Effector CD4-positive, alpha-beta T cell (primary cell): ENCODE results near the gene UGT2B15. TPM values are rescaled to one million over a fixed set of nuclear protein-coding genes. Genes with fewer than 3 reads are reported as not detected.
"Not testable (repeated sequence)": the region's sequence is repeated elsewhere in the genome, so short reads cannot be mapped to it uniquely, and the experiment has no call there.

Experiments
- DNase-seq: peaks from one replicate; pipeline ENCODE4 v3.0.0-alpha.2; 2020
- total RNA-seq: gene quantifications from one replicate; lab custom pipeline; 2026; lab: John Stamatoyannopoulos, UW

Gene UGT2B15
- not detected for total RNA-seq

DNA sequence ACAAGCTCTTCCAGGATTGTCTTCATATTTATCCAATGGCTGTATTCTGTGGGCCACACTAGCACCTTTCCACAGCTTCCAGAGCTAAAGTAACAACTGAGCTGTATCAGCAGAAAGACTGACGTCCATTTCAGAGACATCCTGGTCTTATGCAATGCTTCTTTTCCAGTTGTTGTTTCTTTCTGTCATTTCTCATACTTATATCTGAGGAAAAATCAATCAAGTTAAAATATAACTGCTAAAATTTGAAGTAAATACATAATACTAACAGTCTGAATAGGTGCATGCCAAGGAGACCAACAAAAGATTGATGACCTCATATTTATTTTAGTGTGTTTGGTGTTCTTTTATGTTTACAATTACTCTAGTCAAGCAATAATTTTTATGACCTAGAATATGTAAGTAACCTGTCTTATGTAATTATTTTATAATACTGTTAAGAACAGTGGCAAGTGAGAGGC is at the start of gene UGT2B15:
TSS of gene UGT2B15 (minus strand) at position 174 of the 461 bp plus-strand sequence. CDS start at position 140, 34 bp downstream.
- not testable (repeated sequence) for DNase-seq

GRCh38 chr4:68719075-68719473 is 48.6 kb upstream of the UGT2B15 start:
- DNase-seq, result no peak

DNA sequence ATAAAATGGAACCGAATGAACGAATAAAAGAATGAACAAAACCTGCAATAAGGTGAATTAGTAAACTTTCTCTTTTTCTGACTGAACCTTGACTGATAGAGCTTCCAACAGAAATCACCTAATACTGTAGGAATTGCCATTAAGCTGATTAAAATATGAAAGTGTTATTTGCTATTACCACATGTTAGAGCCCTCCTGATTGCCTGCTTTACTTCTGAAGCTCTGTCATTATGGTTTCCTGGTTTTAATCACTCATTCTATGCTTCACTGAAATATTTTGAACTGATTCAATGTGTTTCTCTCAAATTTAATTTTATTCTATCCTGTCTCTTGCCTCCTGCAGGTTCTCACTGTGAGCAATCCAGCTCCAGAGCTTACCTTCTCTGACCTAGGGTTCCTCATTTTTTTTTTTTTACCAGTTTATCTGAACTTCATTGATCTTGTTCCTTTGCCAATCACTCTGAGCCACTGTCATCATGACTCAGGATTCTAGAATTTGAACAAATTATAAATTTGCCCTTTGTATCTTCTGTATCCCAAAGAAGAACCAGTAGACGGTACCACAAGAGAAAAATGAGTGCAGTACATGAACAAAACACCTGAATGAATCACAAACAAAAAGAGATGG is 48.1 kb upstream of the UGT2B15 start:
- DNase-seq, result no peak

GRCh38 chr4:68717999-68718398 is 47.5 kb upstream of the UGT2B15 start:
- no peak for DNase-seq

GRCh38 chr4:68714400-68714799 is 43.9 kb upstream of the UGT2B15 start:
- no peak for DNase-seq

- no peak for DNase-seq
Measured at GRCh38 chr4:68712207-68712606, 41.8 kb upstream of the UGT2B15 start.

DNA sequence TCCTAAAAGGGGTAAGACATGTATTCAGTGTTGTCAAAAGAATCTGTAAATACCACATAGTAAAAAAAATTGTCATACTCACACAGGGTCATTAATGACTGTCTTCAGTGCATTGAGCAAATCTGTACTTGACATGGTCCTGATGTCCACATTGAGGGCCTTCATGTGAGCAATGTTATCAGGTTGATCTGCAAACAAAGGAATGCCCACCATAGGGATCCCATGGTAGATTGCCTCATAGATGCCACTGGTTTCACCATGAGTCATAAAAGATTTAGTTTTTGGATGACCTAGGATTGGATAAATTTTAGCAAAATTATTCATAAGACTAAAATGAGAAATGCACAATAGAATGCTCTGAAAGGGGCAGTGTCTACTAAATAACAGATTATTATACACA is 38.1 kb upstream of the UGT2B15 start:
- no peak for DNase-seq

DNA sequence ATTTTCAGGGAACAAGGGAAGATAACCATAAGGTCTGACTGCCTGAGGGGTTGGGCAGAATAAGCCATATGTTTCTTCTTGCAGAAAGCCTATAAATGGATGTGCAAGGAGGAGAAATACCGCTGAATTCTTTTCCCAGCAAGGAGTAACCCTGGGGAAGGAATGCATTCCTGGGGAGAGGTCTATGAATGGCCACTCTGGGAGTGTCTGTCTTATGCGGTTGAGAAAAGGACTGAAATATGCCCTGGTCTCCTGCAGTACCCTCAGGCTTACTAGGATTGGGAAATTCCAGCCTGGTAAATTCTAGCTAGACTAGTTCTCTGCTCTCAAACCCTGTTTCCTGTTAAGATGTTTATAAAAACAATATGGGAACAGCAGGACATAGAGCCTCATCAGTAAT is 32.7 kb upstream of the UGT2B15 start:
- not testable (repeated sequence) for DNase-seq

DNA sequence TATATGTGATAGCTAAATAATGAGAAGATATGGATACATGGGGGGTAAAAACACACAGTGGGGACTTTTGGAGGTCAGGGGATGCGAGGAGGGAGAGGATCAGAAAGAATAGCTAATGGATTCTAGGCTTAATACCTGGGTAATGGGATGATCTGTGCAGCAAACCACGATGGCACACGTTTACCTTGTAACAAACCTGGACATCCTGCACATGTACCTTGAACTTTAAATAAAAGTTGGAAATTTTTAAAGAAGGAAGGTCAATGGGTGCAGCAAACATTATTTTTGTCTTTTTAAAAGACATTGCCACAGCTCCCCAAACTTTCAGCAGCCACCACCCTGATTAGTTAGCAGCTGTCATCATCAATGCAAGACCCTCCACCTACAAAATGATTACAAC is 29.7 kb upstream of the UGT2B15 start:
- DNase-seq, result no peak

- DNase-seq, result no peak
Measured at GRCh38 chr4:68693325-68694075, 23.0 kb upstream of the UGT2B15 start.

DNA sequence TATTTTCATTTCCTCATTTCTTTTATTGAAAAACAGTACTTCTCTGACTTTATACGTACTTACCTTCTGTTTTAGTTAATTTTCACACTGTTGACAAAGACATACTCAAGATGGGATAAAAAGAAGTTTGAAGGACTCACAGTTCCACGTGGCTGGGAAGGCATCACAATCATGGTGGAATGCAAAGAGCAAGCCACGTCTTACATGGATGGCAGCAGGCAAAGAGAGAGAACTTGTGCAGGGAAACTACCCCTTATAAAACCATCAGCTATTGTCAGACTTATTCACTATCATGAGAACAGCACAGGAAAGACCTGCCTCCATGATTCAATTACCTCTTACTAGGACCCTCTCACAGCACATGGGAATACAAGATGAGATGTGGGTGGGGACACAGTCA is 20.7 kb upstream of the UGT2B15 start:
- DNase-seq, result no peak

DNA sequence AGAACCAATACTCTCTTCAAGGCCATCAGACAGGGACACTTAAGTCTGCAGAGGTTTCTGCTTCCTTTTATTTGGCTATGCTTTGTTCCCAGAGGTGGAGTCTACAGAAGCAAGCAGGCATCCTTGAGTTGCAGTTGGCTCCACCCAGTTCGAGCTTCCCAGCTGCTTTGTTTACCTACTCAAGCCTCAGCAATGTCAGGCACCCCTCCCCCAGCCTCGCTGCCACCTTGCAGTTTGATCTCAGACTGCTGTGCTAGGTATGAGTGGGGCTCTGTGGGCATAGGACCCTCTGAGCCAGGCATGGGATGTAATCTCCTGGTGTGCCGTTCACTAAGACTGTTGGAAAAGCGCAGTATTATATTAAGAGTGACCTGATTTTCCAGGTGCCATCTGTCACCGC is 12.6 kb upstream of the UGT2B15 start:
- no peak for DNase-seq

- not testable (repeated sequence) for DNase-seq
Measured at GRCh38 chr4:68681298-68681697, 10.8 kb upstream of the UGT2B15 start.

DNA sequence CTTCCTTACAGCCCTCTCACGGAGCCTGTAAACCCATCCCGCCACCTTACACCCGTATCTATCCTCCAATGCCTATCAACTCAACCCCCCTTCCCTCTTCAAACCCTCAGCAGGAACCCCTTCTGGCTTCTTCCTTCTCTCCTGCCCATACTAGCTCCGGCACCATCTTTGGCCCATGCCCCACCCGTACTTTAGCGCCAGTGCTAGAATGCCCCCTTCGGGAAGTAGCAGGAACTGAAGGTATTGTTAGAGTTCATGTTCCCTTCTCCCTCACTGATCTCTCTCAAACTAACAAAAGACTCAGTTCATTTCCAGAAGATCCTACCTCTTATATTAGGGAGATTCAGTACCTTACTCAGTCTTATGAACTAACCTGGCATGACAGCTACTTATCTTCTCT is 2.7 kb upstream of the UGT2B15 start:
- DNase-seq, result no peak

GRCh38 chr4:68671217-68671616 is 765 bp upstream of the UGT2B15 start:
- DNase-seq, result not testable (repeated sequence)

DNA sequence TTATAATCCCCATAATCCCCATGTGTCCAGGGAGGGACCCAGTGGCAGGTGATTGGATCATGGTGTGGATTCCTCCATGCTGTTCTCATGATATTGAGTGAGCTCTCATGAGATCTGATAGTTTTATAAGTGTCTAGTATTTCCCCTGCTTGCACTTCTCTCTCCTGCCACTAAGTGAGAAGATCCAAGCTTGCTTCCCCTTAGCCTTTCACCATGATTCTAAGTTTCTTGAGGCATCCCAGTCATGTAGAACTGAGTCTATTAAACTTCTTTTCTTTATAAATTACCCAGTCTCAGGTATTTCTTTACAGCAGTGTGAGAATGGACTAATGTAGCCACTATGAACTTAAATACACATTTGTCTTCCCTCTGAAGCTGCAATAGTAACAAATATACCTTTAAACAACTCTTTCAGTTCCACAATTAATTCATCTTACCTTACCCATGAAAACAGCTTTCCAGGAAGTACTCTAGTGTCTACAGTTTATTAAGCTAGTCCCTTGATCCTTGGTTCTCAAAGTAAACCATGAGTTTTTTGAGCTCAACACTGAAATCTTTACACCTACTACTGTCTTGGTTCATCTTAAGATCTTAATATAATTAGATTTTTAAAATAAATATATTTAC is 1.8 kb downstream of the UGT2B15 start:
- not testable (repeated sequence) for DNase-seq

- DNase-seq, result not testable (repeated sequence)
Measured at GRCh38 chr4:68667551-68667950, 2.9 kb downstream of the UGT2B15 start.

DNA sequence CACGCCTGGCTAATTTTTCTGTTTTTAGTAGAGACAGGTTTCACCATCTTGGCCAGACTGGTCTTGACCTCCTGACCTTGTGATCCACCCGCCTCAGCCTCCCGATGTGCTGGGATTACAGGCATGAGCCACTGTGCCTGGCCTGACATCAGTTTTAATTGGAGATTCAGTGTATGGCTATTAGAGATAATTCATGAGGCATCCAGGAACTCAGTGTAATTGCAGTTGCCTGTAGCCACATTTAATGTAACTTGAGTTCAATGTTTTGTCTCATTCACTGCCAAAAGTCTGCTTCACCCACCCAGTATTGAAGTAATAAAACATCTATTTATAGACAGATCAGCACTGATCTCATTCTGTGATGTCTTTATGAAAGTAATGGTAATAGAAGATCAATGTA is 5.7 kb downstream of the UGT2B15 start:
- not testable (repeated sequence) for DNase-seq

DNA sequence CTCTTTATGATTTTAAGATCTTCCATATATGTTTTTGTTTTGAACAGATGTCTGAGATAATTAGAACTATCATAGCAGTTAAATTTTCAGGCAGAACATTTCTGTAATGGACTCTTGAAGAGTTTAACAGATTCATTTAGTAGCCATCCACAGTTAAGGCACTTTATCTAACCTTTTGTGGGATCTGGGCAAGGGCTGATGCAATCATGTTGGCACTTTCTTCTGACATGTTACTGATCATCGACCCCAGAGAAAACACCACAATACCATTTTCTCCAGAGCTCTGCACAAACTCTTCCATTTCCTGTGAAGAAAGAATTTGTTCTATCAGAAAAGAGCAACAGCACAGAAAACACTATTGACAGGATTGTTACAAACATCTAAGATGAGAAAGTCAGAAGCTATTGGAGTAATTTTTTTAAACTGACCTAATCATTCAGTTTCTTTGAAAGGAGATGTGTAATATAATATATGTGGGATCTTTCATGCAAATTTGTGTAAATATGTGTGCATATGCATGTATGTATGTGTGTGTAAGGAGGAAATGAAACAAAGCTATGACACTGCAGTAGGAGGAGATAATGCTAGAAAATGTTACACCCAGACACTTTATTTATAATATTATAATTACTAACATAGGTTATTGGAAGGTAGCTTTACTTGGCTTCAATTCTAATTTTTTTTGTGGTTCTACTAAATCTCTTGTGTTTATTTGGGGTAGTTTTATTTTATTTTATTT is 7.4 kb downstream of the UGT2B15 start:
- DNase-seq, result not testable (repeated sequence)

GRCh38 chr4:68658672-68659071 is 11.8 kb downstream of the UGT2B15 start:
- no peak for DNase-seq

DNA sequence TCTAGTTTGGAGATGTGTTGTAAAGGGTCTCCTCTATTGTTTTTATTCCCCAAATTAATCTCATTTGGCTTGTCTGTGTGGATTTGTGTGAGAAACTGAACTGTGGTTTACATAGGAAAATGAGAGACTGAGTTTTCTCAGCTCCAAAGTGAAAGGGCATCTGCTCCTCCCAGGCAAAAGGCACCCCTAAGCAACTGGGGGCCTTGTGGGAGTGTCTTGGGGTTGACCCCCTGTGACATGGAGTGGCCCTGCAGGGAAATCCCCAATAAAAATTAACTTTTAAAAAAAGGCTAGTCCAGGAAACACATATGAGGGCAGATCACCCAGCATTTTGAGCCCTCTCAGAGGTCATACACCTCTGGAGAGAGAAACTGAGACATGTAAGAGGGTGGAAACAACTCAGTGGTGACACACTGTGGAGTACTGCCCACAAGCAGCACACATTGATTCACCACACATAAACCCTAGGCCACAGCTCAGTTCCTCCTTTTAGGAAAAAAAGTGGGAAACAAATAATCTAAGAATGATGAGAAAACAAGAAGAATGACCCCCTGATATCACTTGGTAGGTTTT is 13.3 kb downstream of the UGT2B15 start:
- not testable (repeated sequence) for DNase-seq

GRCh38 chr4:68656445-68656973 is 13.9 kb downstream of the UGT2B15 start:
- not testable (repeated sequence) for DNase-seq
